ENCODE results near the gene FAM156B. TPM values are rescaled to one million over a fixed set of nuclear protein-coding genes. Genes with fewer than 3 reads are reported as not detected.

FAM156B gene
- total and polyA plus RNA-seq, 2 of the 8 experiments (the other 6 are each of a cell fraction or from before 2014, with no cell fraction given), result 9.1 to 36.2 TPM

GRCh38 chrX:52874661-52875060 lies 22.5 kb upstream of the FAM156B start:
- no peak overlapping the region for H4K91ac ChIP-seq (replicated peaks; ENCODE audit: insufficient read length, low read length)
- H3K4me2 ChIP-seq (ENCODE audit: insufficient read depth in 1 of 2, low read depth in 2 of 2, low read length in 2 of 2), result no peak overlapping the region
- no peak overlapping the region for H3K23ac ChIP-seq (ENCODE audit: insufficient read length)
- no peak overlapping the region for H4K8ac ChIP-seq (ENCODE audit: extremely low read depth, insufficient read depth, low read length)
- no peaks in the 10 kb centered on the region for H3K36me3 ChIP-seq (ENCODE audit: control insufficient read depth in 2 of 4, insufficient read depth in 4 of 4, low read length in 3 of 4)
- H4K5ac ChIP-seq (ENCODE audit: insufficient read length, low read depth, low read length), result no peak overlapping the region
- H3K14ac ChIP-seq (ENCODE audit: insufficient read length), result no peak overlapping the region
- H3K9ac ChIP-seq (replicated peaks in 1 of 4; ENCODE audit: extremely low read depth in 1 of 4, low read depth in 3 of 4, low read length in 3 of 4), result no peak overlapping the region
- H2AK5ac ChIP-seq (ENCODE audit: low read depth, low read length), result no peak overlapping the region
- H3K23me2 ChIP-seq (ENCODE audit: low read depth, low read length), result no peaks in the 10 kb centered on the region
- no peaks in the 10 kb centered on the region for H3K79me1 ChIP-seq (ENCODE audit: low read depth, low read length)
- no peak overlapping the region for H2BK15ac ChIP-seq (ENCODE audit: low read length)
- DNase-seq (ENCODE audit: low read depth in 1 of 2, low spot score in 2 of 2), result no peak
- no peak overlapping the region for H2BK5ac ChIP-seq (ENCODE audit: low read depth, low read length)
- no peaks in the 10 kb centered on the region for H4K20me1 ChIP-seq (replicated peaks in 1 of 2; ENCODE audit: control insufficient read depth in 1 of 2, insufficient read depth in 2 of 2, low read length in 2 of 2)
- H3K27ac ChIP-seq (ENCODE audit: low read depth, low read length), result no peak overlapping the region
- H3K79me2 ChIP-seq (ENCODE audit: control insufficient read depth in 1 of 2, insufficient read depth in 2 of 2, low read length in 2 of 2), result no peaks in the 10 kb centered on the region
- POLR2A ChIA-PET (ENCODE audit: partially characterized antibody), result no interaction called here
- H2AFZ ChIP-seq (ENCODE audit: low read length), result no peak overlapping the region
- no peak overlapping the region for H3K18ac ChIP-seq (ENCODE audit: extremely low read depth, low read length)
- H3K27me3 ChIP-seq (replicated peaks in 1 of 4; ENCODE audit: control insufficient read depth in 3 of 4, extremely low read depth in 1 of 4, insufficient read depth in 3 of 4, low read length in 3 of 4), result no peaks in the 10 kb centered on the region
- no peak overlapping the region for H2BK12ac ChIP-seq (ENCODE audit: low read depth, low read length)
- no peak overlapping the region for H3K4ac ChIP-seq (replicated peaks; ENCODE audit: insufficient read length, low read depth, low read length)
- no peak for FAIRE-seq
- no peak overlapping the region for H3K4me3 ChIP-seq (ENCODE audit: extremely low read depth in 1 of 4, insufficient read depth in 2 of 4, low read depth in 3 of 4, low read length in 4 of 4)
- CTCF ChIA-PET (ENCODE audit: partially characterized antibody), result no interaction called here
- WGBS, 2 experiments (ENCODE audit: extremely low coverage in 1 of 2, insufficient coverage in 1 of 2, insufficient read length in 1 of 2, insufficient replicate concordance in 2 of 2, low coverage in 1 of 2, low lambda C conversion rate in 2 of 2, missing lambda C conversion rate in 1 of 2), result 72% methylated on average over 5 of the region's 5 CpGs; no CpG with 5 or more reads in 1 of the 2 experiments
- H3K4me1 ChIP-seq (replicated peaks in 1 of 4; ENCODE audit: control insufficient read depth in 3 of 4, insufficient read depth in 4 of 4, low read length in 3 of 4), result no peaks in the 10 kb centered on the region
- no peaks in the 10 kb centered on the region for H3K9me3 ChIP-seq (ENCODE audit: insufficient read depth in 2 of 2, low read depth in 1 of 2, low read length in 1 of 2)
- H2BK120ac ChIP-seq (replicated peaks; ENCODE audit: low read depth, low read length), result no peak overlapping the region
- H3K56ac ChIP-seq (replicated peaks; ENCODE audit: insufficient read length, low read depth, low read length), result no peak overlapping the region
- H2BK20ac ChIP-seq (ENCODE audit: low read length), result no peak overlapping the region
- TF ChIP-seq POU5F1 (IDR thresholded peaks at IDR 0.05; ENCODE audit: low read depth, low read length), result no peak
- no peak for TF ChIP-seq TBP (IDR thresholded peaks at IDR 0.05; ENCODE audit: low read depth, low read length)
- TF ChIP-seq MAX (IDR thresholded peaks at IDR 0.05), result no peak
- no peak for TF ChIP-seq KDM5A (IDR thresholded peaks at IDR 0.05; ENCODE audit: low read length)
- no peak for TF ChIP-seq CREB1 (IDR thresholded peaks at IDR 0.05)
- no peak for TF ChIP-seq FOSL1 (IDR thresholded peaks at IDR 0.05; ENCODE audit: insufficient read depth, low read depth, low read length)

All from H1 (cell line).